Activated B cell treated with CpG ODN at 0.5 μM for 24 hours (primary cell): ENCODE data around the gene SLAMF1. TPM values are rescaled to one million over a fixed set of nuclear protein-coding genes. Genes with fewer than 3 reads are reported as not detected.
"Not testable (repeated sequence)": the region's sequence is repeated elsewhere in the genome, so short reads cannot be mapped to it uniquely, and the experiment has no call there.

Experiments
- ATAC-seq: fragments of 200-7000 bp; cut with Tn5 transposase; one replicate; pipeline ENCODE4 v1.10.0; 2021; ENCODE audit warnings: low read depth, mild to moderate bottlenecking, moderate library complexity
- CTCF ChIA-PET: fragments of 350-600 bp; sonication (Branson Sonifier 250); formaldehyde crosslinking; loops from one replicate; lab custom pipeline; 2021; ENCODE audit warnings: antibody characterized with exemption; lab: Charles Lee
- POLR2A ChIA-PET: fragments of 350-600 bp; sonication (Branson Sonifier 250); formaldehyde crosslinking; loops from one replicate; lab custom pipeline; 2021; ENCODE audit warnings: antibody characterized with exemption; lab: Charles Lee
- DNase-seq: peaks from one replicate; pipeline ENCODE4 v3.0.0; 2022
- H3K27ac Mint-ChIP-seq: one replicate; pipeline ENCODE4 v1.8.0; 2020; ENCODE audit warnings: mixed read lengths
- H3K27me3 Mint-ChIP-seq: one replicate; pipeline ENCODE4 v1.8.0; 2021; ENCODE audit warnings: mixed read lengths
- H3K36me3 Mint-ChIP-seq: one replicate; pipeline ENCODE4 v1.8.0; 2021; ENCODE audit warnings: low read depth, mixed read lengths
- H3K4me1 Mint-ChIP-seq: one replicate; pipeline ENCODE4 v1.8.0; 2021; ENCODE audit warnings: mixed read lengths
- H3K4me3 Mint-ChIP-seq: one replicate; pipeline ENCODE4 v1.8.0; 2020; ENCODE audit warnings: mild to moderate bottlenecking, mixed read lengths
- H3K9me3 Mint-ChIP-seq: one replicate; pipeline ENCODE4 v1.8.0; 2020; ENCODE audit warnings: mixed read lengths
- intact Hi-C: fragments of 100-400 bp; cut with micrococcal nuclease; formaldehyde crosslinking; loops from one replicate; pipeline ENCODE4 v1.15.1; 2024
- total RNA-seq: library from RNA; stranded (reverse); gene quantifications from 2 replicates; pipeline ENCODE4 v1.2.3, GENCODE V29; 2022
- TF ChIP-seq, protein P1 (sequence below): fragments of 200-600 bp; IDR thresholded peaks from one replicate; pipeline ENCODE4 v1.8.0; 2022; ENCODE audit warnings: antibody characterized with exemption, mild to moderate bottlenecking

The SLAMF1 gene
- total RNA-seq, 1 donor from 2014 or later: 91.7 TPM

DNA sequence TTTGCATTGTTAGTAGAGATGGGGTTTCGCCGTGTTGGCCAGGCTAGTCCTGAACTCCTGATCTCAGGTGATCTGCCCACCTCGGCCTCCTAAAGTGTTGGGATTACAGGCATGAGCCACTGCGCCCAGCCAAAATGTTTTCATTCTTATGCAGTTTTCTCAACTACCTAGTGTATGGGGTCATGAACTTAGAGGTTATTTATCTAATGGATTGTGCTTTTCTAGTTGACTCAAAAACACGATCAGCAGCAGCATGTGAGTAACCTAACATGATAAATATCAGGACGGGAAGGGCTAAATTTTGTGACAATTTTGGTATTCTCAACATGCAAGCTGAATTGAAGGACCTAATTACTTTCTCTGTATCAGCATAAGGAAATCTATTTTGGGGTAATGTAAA lies 58.4 kb downstream of the SLAMF1 start:
- DNase-seq: no peak
- ChIA-PET POLR2A (no interaction called here), CTCF (interaction anchor here (1.3 kb wide), 1 partner anchor 160 kb away, joined by 3 read pairs; no protein-coding TSS in a partner anchor)
- intact Hi-C loops: no loop called here
- H3K9me3 Mint-ChIP-seq: peaks cover 5% of the 10 kb centered on the region
- TF ChIP-seq, protein P1, sequence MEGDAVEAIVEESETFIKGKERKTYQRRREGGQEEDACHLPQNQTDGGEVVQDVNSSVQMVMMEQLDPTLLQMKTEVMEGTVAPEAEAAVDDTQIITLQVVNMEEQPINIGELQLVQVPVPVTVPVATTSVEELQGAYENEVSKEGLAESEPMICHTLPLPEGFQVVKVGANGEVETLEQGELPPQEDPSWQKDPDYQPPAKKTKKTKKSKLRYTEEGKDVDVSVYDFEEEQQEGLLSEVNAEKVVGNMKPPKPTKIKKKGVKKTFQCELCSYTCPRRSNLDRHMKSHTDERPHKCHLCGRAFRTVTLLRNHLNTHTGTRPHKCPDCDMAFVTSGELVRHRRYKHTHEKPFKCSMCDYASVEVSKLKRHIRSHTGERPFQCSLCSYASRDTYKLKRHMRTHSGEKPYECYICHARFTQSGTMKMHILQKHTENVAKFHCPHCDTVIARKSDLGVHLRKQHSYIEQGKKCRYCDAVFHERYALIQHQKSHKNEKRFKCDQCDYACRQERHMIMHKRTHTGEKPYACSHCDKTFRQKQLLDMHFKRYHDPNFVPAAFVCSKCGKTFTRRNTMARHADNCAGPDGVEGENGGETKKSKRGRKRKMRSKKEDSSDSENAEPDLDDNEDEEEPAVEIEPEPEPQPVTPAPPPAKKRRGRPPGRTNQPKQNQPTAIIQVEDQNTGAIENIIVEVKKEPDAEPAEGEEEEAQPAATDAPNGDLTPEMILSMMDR: no peak
- H3K36me3 Mint-ChIP-seq: peaks cover 2% of the 10 kb centered on the region
- peaks cover 9% of the 10 kb centered on the region for H3K4me1 Mint-ChIP-seq
- no peak for ATAC-seq
- no peak overlapping the region for H3K27ac Mint-ChIP-seq
- H3K4me3 Mint-ChIP-seq: no peak overlapping the region
- H3K27me3 Mint-ChIP-seq: no peaks in the 10 kb centered on the region

DNA sequence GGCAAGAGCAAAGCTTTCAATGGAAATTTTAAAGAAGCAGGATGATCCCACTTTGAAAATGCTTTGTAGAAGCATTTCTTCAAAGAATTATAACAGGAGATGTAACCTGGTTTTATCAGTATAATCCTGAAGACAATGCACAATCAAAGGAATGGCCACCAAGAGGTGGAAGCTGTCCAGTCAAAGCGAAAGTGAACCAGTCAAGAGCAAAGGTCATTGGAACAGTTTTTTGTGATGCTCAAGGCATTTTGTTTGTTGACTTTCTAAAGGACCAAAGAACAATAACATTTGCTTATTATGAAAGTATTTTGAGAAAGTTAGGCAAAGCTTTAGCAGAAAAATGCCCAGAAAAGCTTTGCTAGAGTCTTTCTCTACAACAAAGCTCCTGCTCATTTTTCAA lies 62.1 kb downstream of the SLAMF1 start:
- no peak for DNase-seq
- TF ChIP-seq, protein P1: no peak
- peaks cover 5% of the 10 kb centered on the region for H3K9me3 Mint-ChIP-seq
- H3K4me3 Mint-ChIP-seq: no peak overlapping the region
- ChIA-PET CTCF (no interaction called here), POLR2A (interaction anchor here (0.6 kb wide), 1 partner anchor 188 kb away, joined by 3 read pairs; no protein-coding TSS in a partner anchor)
- H3K27ac Mint-ChIP-seq: no peak overlapping the region
- intact Hi-C loops: no loop called here
- ATAC-seq: no peak
- no peaks in the 10 kb centered on the region for H3K36me3 Mint-ChIP-seq
- peaks cover 16% of the 10 kb centered on the region for H3K4me1 Mint-ChIP-seq
- H3K27me3 Mint-ChIP-seq: no peaks in the 10 kb centered on the region

DNA sequence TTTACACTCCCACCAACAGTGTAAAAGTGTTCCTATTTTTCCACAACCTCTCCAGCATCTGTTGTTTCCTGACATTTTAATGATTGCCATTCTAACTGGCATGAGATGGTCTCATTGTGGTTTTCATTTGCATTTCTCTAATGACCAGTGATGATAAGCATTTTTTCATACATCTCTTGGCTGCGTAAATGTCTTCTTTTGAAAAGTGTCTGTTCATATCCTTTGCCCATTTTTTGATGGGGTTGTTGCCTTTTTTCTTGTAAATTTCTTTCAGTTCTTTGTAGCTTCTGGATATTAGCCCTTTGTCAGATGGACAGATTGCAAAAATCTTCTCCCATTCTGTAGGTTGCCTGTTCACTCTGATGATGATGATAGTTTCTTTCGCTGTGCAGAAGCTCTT lies 63.9 kb downstream of the SLAMF1 start:
- ATAC-seq, H3K9me3 Mint-ChIP-seq, H3K4me3 Mint-ChIP-seq, H3K27ac Mint-ChIP-seq, CTCF ChIA-PET, DNase-seq, intact Hi-C loops, POLR2A ChIA-PET, H3K27me3 Mint-ChIP-seq: not testable (repeated sequence)
- peaks cover 11% of the 10 kb centered on the region for H3K36me3 Mint-ChIP-seq
- H3K4me1 Mint-ChIP-seq: peaks cover 30% of the 10 kb centered on the region

DNA sequence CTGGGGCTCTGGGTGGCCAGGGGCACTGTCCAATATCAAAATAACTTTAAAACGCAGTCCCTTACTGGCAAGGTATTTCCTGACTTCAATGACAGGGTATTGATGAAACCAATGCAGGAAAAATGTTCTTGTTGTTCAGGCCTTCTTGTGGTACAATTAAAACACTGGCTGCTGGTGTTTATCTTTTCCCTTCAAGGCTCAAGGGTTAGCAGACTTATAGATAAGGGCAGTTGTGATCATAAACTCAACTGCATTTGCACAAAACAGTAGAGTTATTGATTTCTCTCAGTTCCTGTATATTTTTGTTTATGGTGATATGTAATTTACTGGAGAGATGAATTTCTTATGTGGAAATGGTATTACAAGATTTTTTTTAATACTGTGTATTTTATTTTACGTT lies 64.9 kb downstream of the SLAMF1 start:
- DNase-seq (no peak), ATAC-seq (no peak)
- Mint-ChIP-seq H3K27ac (no peak overlapping the region), H3K36me3 (peaks cover 13% of the 10 kb centered on the region), H3K4me1 (peaks cover 39% of the 10 kb centered on the region), H3K4me3 (no peak overlapping the region), H3K27me3 (no peaks in the 10 kb centered on the region), H3K9me3 (peaks cover 5% of the 10 kb centered on the region)
- TF ChIP-seq, protein P1: no peak
- POLR2A ChIA-PET: interaction anchor here (1.1 kb wide), 1 partner anchor 33 kb away, joined by 3 read pairs; no protein-coding TSS in a partner anchor
- intact Hi-C loops: no loop called here
- CTCF ChIA-PET: no interaction called here

DNA sequence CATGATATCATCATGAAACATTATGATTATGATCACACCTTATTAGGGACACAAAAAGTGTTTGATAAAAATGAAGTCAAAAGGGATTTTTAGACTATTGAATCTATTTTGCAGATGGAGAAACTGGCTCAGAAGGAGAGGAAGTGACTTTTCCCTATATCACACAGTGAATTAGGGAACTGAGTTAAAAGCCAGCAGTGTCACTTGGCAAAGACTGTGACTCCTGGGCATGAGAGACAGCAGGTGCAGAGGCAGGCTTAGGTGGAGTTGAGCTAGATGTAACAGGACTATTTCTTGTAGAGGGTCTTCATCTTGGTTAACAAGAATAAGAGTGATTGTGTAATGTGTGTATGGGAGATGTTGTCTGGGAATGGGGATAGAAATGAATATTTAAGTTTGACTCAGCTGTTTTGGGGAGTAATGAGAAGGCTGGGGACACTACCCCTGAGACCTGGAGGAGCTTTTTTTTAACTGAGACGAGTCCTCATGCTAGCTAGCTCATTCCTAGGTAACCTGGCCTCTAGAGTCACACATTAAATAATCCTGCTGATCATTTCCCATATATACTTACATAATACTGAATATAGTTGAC lies 66.5 kb downstream of the SLAMF1 start:
- intact Hi-C loops: no loop called here
- Mint-ChIP-seq H3K4me3 (no peak overlapping the region), H3K27ac (peak overlapping the region; percentile 63), H3K36me3 (peaks cover 15% of the 10 kb centered on the region), H3K27me3 (no peaks in the 10 kb centered on the region), H3K4me1 (peaks cover 56% of the 10 kb centered on the region), H3K9me3 (peaks cover 5% of the 10 kb centered on the region)
- ATAC-seq (no peak), DNase-seq (no peak)
- CTCF ChIA-PET: interaction anchor here (1.1 to 1.3 kb wide), 2 partner anchors 10 to 36 kb away, joined by 3 to 4 read pairs; no protein-coding TSS in a partner anchor
- TF ChIP-seq, protein P1: no peak
- POLR2A ChIA-PET: interaction anchor here (1.2 to 1.3 kb wide), 2 partner anchors 94 to 148 kb away, joined by 3 read pairs; no protein-coding TSS in a partner anchor
